ENCODE data around the gene ACTL10.

The ACTL10 gene

GRCh38 chr20:33650753-33651561, 15.8 kb upstream of the ACTL10 start:
- H3K9me3 ChIP-seq (ENCODE audit: insufficient read depth, low read depth, low read length), result no peaks in the 10 kb centered on the region
- no peaks in the 10 kb centered on the region for H3K4me1 ChIP-seq (ENCODE audit: insufficient read depth, low read length)
- H3K4me3 ChIP-seq (ENCODE audit: low read length), result no peak overlapping the region
- H3K27ac ChIP-seq (ENCODE audit: low read length), result no peak overlapping the region
- H3K9ac ChIP-seq (ENCODE audit: low read depth, low read length), result no peak overlapping the region
- H3K27me3 ChIP-seq (ENCODE audit: insufficient read depth, low read length), result no peaks in the 10 kb centered on the region
- no peaks in the 10 kb centered on the region for H3K36me3 ChIP-seq (ENCODE audit: insufficient read depth, low read depth, low read length)

DNA sequence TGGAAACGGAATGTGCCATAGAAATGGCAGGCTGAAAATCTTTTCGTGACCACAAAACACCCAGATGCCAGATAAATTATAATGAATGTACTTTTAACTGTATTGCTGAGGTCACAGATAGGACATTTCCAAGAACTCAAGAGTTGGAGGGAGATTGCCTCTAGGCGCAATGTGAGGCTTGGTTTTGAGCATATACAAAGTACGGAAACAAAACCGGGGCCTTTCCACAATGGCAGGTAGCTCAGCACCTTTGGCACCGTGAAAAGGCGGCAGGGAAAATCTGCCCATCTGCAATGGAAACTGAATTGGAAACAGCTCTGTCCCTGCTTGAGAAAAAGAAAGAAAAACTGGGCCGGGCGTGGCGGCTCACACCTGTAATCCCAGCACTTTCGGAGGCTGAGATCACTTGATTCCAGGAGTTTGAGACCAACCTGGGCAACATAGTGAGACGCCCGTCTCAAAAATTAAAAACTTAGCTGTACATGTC, 15.1 kb upstream of the ACTL10 start:
- Histone ChIP-seq H3K27ac (ENCODE audit: low read length) (no peak overlapping the region), H3K9me3 (ENCODE audit: insufficient read depth, low read depth, low read length) (no peaks in the 10 kb centered on the region), H3K36me3 (ENCODE audit: insufficient read depth, low read depth, low read length) (no peaks in the 10 kb centered on the region), H3K27me3 (ENCODE audit: insufficient read depth, low read length) (no peaks in the 10 kb centered on the region), H3K9ac (ENCODE audit: low read depth, low read length) (no peak overlapping the region), H3K4me3 (ENCODE audit: low read length) (no peak overlapping the region), H3K4me1 (ENCODE audit: insufficient read depth, low read length) (no peaks in the 10 kb centered on the region)

DNA sequence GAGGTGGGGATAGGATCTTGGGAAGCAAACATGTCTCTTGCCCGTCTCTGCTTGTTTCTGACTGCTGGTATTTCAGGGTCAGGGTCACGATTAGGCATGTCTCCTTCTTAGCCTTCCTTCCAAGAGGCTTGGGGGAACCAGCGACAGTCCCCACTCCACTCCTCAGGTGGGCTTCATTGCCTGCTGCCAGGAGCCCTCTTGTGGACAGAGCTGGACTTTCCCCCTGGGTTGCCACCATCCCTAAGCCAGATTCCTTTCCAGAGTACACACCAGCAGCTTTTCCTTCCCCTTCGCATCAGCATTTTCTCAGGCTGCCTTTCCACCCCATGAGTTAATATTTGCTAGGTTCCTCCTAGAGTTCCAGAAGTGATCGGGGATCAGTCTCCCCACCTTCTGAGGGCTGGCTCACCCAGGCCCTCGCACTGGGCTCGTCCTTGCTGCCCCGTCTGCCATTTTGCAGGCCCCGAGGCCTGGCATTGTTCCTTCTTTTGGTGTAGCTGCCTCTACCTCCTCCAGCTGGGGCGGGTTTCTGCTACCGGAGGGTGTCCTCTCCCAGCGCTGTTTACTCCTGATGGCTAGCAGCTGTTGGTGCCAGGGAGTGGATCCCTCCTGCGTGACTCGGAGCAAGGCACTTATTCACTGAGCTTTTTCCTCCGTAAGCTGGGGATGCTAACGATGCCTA, 13.4 kb upstream of the ACTL10 start:
- no peak overlapping the region for H3K9ac ChIP-seq (ENCODE audit: low read depth, low read length)
- H3K36me3 ChIP-seq (ENCODE audit: insufficient read depth, low read depth, low read length), result peaks cover 5% of the 10 kb centered on the region; the same call in 1 of the 2 replicates
- no peak overlapping the region for H3K4me3 ChIP-seq (ENCODE audit: low read length)
- H3K27me3 ChIP-seq (ENCODE audit: insufficient read depth, low read length), result no peaks in the 10 kb centered on the region
- no peaks in the 10 kb centered on the region for H3K4me1 ChIP-seq (ENCODE audit: insufficient read depth, low read length)
- H3K9me3 ChIP-seq (ENCODE audit: insufficient read depth, low read depth, low read length), result no peaks in the 10 kb centered on the region
- H3K27ac ChIP-seq (ENCODE audit: low read length), result no peak overlapping the region

GRCh38 chr20:33653900-33654596, 12.7 kb upstream of the ACTL10 start:
- H3K27ac ChIP-seq (ENCODE audit: low read length), result no peak overlapping the region
- no peaks in the 10 kb centered on the region for H3K9me3 ChIP-seq (ENCODE audit: insufficient read depth, low read depth, low read length)
- H3K27me3 ChIP-seq (ENCODE audit: insufficient read depth, low read length), result no peaks in the 10 kb centered on the region
- no peak overlapping the region for H3K9ac ChIP-seq (ENCODE audit: low read depth, low read length)
- no peak overlapping the region for H3K4me3 ChIP-seq (ENCODE audit: low read length)
- no peaks in the 10 kb centered on the region for H3K4me1 ChIP-seq (ENCODE audit: insufficient read depth, low read length)
- H3K36me3 ChIP-seq (ENCODE audit: insufficient read depth, low read depth, low read length), result peaks cover 5% of the 10 kb centered on the region; the same call in 1 of the 2 replicates

GRCh38 chr20:33654680-33655161, 12.0 kb upstream of the ACTL10 start:
- no peak overlapping the region for H3K9ac ChIP-seq (ENCODE audit: low read depth, low read length)
- no peak overlapping the region for H3K4me3 ChIP-seq (ENCODE audit: low read length)
- no peak overlapping the region for H3K27ac ChIP-seq (ENCODE audit: low read length)
- H3K27me3 ChIP-seq (ENCODE audit: insufficient read depth, low read length), result no peaks in the 10 kb centered on the region
- H3K4me1 ChIP-seq (ENCODE audit: insufficient read depth, low read length), result no peaks in the 10 kb centered on the region
- peaks cover 5% of the 10 kb centered on the region; the same call in 1 of the 2 replicates for H3K36me3 ChIP-seq (ENCODE audit: insufficient read depth, low read depth, low read length)
- no peaks in the 10 kb centered on the region for H3K9me3 ChIP-seq (ENCODE audit: insufficient read depth, low read depth, low read length)

DNA sequence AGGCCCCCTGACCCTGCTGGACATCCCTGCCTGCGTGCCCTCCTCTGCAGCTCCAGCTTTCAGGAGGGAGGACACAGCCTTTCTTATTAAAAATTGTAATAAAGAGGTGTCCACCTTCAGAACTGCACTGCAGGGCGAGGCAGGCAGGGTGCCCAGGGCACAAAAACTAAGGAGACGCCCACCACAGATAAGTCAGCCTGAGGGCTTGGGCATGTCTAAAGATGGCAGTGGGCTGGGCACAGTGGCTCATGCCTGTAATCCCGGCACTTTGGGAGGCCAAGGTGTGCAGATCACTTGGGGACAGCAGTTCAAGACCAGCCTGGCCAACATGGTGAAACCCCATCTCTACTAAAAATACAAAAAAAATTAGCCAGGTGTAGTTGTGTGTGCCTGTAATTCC, 11.6 kb upstream of the ACTL10 start:
- no peaks in the 10 kb centered on the region for H3K27me3 ChIP-seq (ENCODE audit: insufficient read depth, low read length)
- H3K4me1 ChIP-seq (ENCODE audit: insufficient read depth, low read length), result no peaks in the 10 kb centered on the region
- H3K9me3 ChIP-seq (ENCODE audit: insufficient read depth, low read depth, low read length), result no peaks in the 10 kb centered on the region
- no peak overlapping the region for H3K4me3 ChIP-seq (ENCODE audit: low read length)
- peaks cover 5% of the 10 kb centered on the region; the same call in 1 of the 2 replicates for H3K36me3 ChIP-seq (ENCODE audit: insufficient read depth, low read depth, low read length)
- H3K27ac ChIP-seq (ENCODE audit: low read length), result no peak overlapping the region
- no peak overlapping the region for H3K9ac ChIP-seq (ENCODE audit: low read depth, low read length)

DNA sequence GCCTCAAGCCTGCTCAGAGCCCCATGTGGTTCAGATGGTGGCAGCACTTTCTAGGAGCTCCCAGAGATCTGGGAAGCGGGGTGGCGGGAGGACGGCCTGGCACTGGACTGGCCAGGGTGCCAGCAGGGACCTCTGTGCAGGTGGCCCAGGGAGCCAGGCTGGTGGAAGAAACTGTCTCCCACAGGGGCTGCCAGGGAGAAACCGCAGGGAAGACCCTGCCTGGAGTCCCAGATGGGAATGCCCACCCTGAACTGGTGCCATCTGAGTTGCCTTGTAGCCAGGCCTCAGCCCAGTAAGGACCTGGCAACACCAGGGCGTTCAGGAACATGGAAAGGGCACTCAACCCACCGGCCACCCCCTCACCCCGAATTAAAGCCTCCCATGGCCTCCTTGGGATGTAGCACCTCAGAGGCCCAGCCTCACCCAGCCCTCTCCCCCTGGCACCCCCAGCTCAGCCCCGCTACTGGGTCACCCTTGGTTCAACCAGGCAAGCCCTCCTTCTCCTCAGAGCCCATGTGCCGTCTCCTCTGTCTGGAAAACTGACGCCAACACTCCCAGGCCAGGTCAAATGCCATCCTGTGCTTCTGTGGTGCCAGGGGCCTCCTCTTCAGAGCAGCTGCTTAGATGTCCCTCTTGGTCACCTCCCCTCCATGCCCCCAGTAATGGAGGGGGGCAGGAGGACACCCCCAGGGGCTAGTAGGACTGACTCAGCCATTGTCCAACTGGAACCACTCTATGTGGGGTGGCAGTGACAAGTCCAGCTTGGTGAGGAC, 10.5 kb upstream of the ACTL10 start:
- Histone ChIP-seq H3K36me3 (ENCODE audit: insufficient read depth, low read depth, low read length) (peaks cover 5% of the 10 kb centered on the region; the same call in 1 of the 2 replicates), H3K4me3 (ENCODE audit: low read length) (no peak overlapping the region), H3K27ac (ENCODE audit: low read length) (no peak overlapping the region)

DNA sequence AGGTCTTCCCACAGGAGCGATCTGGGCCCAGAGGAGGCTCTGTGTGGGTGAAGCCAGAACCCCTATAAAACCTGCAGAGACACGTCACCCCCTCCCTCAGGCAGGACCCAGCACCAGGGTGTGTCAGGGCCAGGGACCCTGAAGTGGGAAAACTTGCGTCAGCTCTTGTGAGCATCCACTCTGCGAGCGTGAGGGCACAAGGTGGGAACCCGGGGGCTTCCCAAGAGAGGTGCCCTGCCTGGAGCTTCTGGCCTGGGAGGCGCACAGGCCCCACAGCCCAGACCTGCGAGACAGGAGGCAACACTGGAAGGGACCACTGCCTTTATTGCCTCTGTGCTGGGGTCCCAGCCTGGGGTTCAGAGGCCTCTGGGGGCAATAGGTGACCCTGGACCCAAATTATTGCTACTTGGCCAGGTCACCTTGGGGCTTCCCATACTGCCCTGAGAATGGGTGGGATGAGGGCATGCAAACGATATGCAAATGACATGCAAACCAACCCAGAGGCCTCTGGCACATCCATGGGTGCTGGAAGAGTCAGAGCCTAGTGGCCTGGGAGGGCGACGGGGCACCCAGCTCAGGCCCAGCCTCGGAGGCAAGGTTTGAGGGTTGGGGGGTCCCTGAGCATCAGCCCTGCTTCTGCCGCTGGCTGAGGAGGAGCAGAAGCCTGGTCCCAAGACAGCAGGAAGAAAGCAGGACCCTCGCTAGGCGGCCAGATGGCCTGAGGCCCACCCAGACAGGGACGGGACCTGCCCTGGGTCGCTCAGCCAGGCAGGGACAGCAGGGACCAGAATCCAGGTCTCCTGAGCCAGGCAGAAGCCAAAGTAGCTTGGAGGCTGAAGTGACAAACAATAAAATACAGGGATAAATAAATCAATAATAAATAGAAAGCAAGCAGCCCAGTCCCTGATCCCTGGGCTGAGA, 9.7 kb upstream of the ACTL10 start:
- H3K9me3 ChIP-seq (ENCODE audit: insufficient read depth, low read depth, low read length), result no peaks in the 10 kb centered on the region
- H3K9ac ChIP-seq (ENCODE audit: low read depth, low read length), result no peak overlapping the region
- H3K27me3 ChIP-seq (ENCODE audit: insufficient read depth, low read length), result no peaks in the 10 kb centered on the region
- H3K4me1 ChIP-seq (ENCODE audit: insufficient read depth, low read length), result no peaks in the 10 kb centered on the region
- H3K36me3 ChIP-seq (ENCODE audit: insufficient read depth, low read depth, low read length), result peaks cover 5% of the 10 kb centered on the region; the same call in 1 of the 2 replicates
- no peak overlapping the region for H3K27ac ChIP-seq (ENCODE audit: low read length)
- H3K4me3 ChIP-seq (ENCODE audit: low read length), result no peak overlapping the region

More for the DNA sequence above, 10.5 kb upstream of the ACTL10 start:
- no peaks in the 10 kb centered on the region for H3K27me3 ChIP-seq (ENCODE audit: insufficient read depth, low read length)
- no peaks in the 10 kb centered on the region for H3K4me1 ChIP-seq (ENCODE audit: insufficient read depth, low read length)
- H3K9me3 ChIP-seq (ENCODE audit: insufficient read depth, low read depth, low read length), result no peaks in the 10 kb centered on the region
- H3K9ac ChIP-seq (ENCODE audit: low read depth, low read length), result no peak overlapping the region

DNA sequence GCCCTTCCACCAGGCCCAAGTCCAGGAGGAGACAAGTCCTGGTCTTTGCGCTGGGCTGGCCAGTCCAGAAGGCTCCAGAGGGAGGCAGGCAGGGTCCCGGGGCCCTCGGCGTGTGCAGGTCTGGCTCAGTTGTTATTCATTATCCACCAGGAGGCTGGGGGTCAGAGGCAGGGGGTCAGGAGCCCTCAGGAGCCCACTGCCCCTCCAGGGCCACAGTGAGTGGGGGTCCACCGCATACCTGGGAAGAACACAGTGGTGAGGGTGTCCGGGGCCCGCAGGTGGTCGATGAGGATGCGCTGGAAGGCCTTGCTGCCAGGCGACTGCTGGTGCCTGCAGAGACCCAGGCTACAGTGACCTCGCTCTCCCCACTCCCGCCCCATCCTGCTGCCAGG, 9.0 kb upstream of the ACTL10 start:
- Histone ChIP-seq H3K27me3 (ENCODE audit: insufficient read depth, low read length) (no peaks in the 10 kb centered on the region), H3K4me1 (ENCODE audit: insufficient read depth, low read length) (no peaks in the 10 kb centered on the region; the same call in 1 of the 2 replicates), H3K9me3 (ENCODE audit: insufficient read depth, low read depth, low read length) (no peaks in the 10 kb centered on the region), H3K9ac (ENCODE audit: low read depth, low read length) (no peak overlapping the region), H3K36me3 (ENCODE audit: insufficient read depth, low read depth, low read length) (peaks cover 5% of the 10 kb centered on the region; the same call in 1 of the 2 replicates), H3K27ac (ENCODE audit: low read length) (no peak overlapping the region), H3K4me3 (ENCODE audit: low read length) (no peak overlapping the region)

DNA sequence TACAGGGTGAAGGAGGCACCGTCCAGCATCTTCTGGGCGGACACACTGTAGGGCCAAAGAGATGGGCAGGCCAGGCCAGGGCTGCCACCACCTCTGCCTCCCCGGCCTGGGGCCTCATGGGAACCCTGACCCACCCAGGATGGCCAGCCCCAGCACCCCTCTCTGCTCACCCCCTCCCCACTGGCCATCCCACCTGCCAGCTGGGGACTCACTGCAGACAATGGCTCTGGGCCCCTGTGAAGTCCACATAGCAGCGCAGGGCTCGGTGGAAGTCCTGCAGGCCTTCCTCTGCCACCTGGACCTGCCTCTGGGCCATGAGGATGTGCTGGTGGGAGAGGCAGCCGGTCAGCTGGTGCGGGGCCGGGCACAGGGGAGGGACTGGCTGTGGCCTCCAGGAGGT, 8.2 kb upstream of the ACTL10 start:
- Histone ChIP-seq H3K27me3 (ENCODE audit: insufficient read depth, low read length) (no peaks in the 10 kb centered on the region), H3K9me3 (ENCODE audit: insufficient read depth, low read depth, low read length) (no peaks in the 10 kb centered on the region), H3K9ac (ENCODE audit: low read depth, low read length) (no peak overlapping the region), H3K4me3 (ENCODE audit: low read length) (no peak overlapping the region), H3K36me3 (ENCODE audit: insufficient read depth, low read depth, low read length) (peaks cover 5% of the 10 kb centered on the region; the same call in 1 of the 2 replicates), H3K27ac (ENCODE audit: low read length) (no peak overlapping the region), H3K4me1 (ENCODE audit: insufficient read depth, low read length) (no peaks in the 10 kb centered on the region; the same call in 1 of the 2 replicates)

Data from iPS-20b (cell line).